Medulla oblongata (tissue), 1 donor: ENCODE results near the gene SOBP.

Experiments used
- DNase-seq: peaks from one replicate; pipeline ENCODE4 v3.0.0-alpha.2; 2015; ENCODE audit errors: extremely low spot score

Gene SOBP

GRCh38 chr6:107585815-107586435, 96.0 kb downstream of the SOBP start:
- DNase-seq = no peak

- no peak for DNase-seq
Measured at GRCh38 chr6:107587451-107587850, 97.5 kb downstream of the SOBP start.

GRCh38 chr6:107589199-107589598, 99.3 kb downstream of the SOBP start:
- no peak for DNase-seq

GRCh38 chr6:107589934-107590333, 100.0 kb downstream of the SOBP start:
- DNase-seq = no peak

GRCh38 chr6:107590378-107590777, 100.5 kb downstream of the SOBP start:
- no peak for DNase-seq

- DNase-seq = no peak
Measured at GRCh38 chr6:107591346-107591745, 101.4 kb downstream of the SOBP start.

GRCh38 chr6:107592806-107593205, 102.9 kb downstream of the SOBP start:
- no peak for DNase-seq

- no peak for DNase-seq
Measured at GRCh38 chr6:107594736-107595135, 104.8 kb downstream of the SOBP start.

- no peak for DNase-seq
Measured at GRCh38 chr6:107598091-107598490, 108.2 kb downstream of the SOBP start.

- DNase-seq = no peak
Measured at GRCh38 chr6:107599043-107599442, 109.1 kb downstream of the SOBP start.

GRCh38 chr6:107600121-107600520, 110.2 kb downstream of the SOBP start:
- DNase-seq = no peak

- DNase-seq = no peak
Measured at GRCh38 chr6:107600936-107601335, 111.0 kb downstream of the SOBP start.

GRCh38 chr6:107601406-107601805, 111.5 kb downstream of the SOBP start:
- DNase-seq = no peak

- DNase-seq = no peak
Measured at GRCh38 chr6:107602321-107603005, 112.5 kb downstream of the SOBP start.

GRCh38 chr6:107603006-107603370, 113.1 kb downstream of the SOBP start:
- DNase-seq = peak; percentile 72

- no peak for DNase-seq
Measured at GRCh38 chr6:107604549-107604948, 114.6 kb downstream of the SOBP start.

GRCh38 chr6:107606407-107606806, 116.5 kb downstream of the SOBP start:
- DNase-seq = no peak

GRCh38 chr6:107607116-107607515, 117.2 kb downstream of the SOBP start:
- DNase-seq = no peak

GRCh38 chr6:107611094-107611810, 121.3 kb downstream of the SOBP start:
- DNase-seq = no peak

- DNase-seq = no peak
Measured at GRCh38 chr6:107612762-107613415, 123.0 kb downstream of the SOBP start.

- no peak for DNase-seq
Measured at GRCh38 chr6:107613651-107614379, 123.9 kb downstream of the SOBP start.

- DNase-seq = no peak
Measured at GRCh38 chr6:107614828-107615227, 124.9 kb downstream of the SOBP start.
